ENCODE data around the gene RASL10B. TPM values are rescaled to one million over a fixed set of nuclear protein-coding genes. Genes with fewer than 3 reads are reported as not detected.

The RASL10B gene
- total RNA-seq, 1 donor from 2014 or later = 4.8 TPM

- H3K4me1 Mint-ChIP-seq = peaks cover 5% of the 10 kb centered on the region
- H3K36me3 Mint-ChIP-seq = no peaks in the 10 kb centered on the region
- Histone ChIP-seq H3K9ac (no peak overlapping the region), H3K4me2 (no peak overlapping the region), H3K27me3 (no peaks in the 10 kb centered on the region), H3K4me3 (no peak overlapping the region), H3F3A (ENCODE audit: low read depth) (no peaks in the 10 kb centered on the region), H2AFZ (replicated peaks) (no peak overlapping the region), H3K79me2 (ENCODE audit: low read depth) (no peaks in the 10 kb centered on the region), H3K4me1 (no peaks in the 10 kb centered on the region), H4K20me1 (ENCODE audit: low read depth) (no peaks in the 10 kb centered on the region), H3K27ac (no peak overlapping the region), H3K36me3 (no peaks in the 10 kb centered on the region), H3K9me3 (ENCODE audit: low read depth) (no peaks in the 10 kb centered on the region)
- H3K4me3 Mint-ChIP-seq = no peak overlapping the region
- no peak for DNase-seq (ENCODE audit: low spot score)
- H3K27me3 Mint-ChIP-seq (ENCODE audit: insufficient read depth, low read depth) = peaks cover 5% of the 10 kb centered on the region
- no peak overlapping the region for H3K27ac Mint-ChIP-seq
- no peaks in the 10 kb centered on the region for H3K9me3 Mint-ChIP-seq
- TF ChIP-seq EZH2 (IDR thresholded peaks at IDR 0.05) = no peak
- no peak for TF ChIP-seq EZH2phosphoT487 (IDR thresholded peaks at IDR 0.05)
- no peak for TF ChIP-seq CTCF (IDR thresholded peaks at IDR 0.05)
Observed at GRCh38 chr17:35780950-35781349, 49.5 kb downstream of the RASL10B start.

GRCh38 chr17:35784895-35785294, 53.5 kb downstream of the RASL10B start:
- H4K20me1 ChIP-seq (ENCODE audit: low read depth) = no peaks in the 10 kb centered on the region
- no peaks in the 10 kb centered on the region for H3K9me3 ChIP-seq (ENCODE audit: low read depth)
- DNase-seq (ENCODE audit: low spot score) = no peak
- no peak for TF ChIP-seq CTCF (IDR thresholded peaks at IDR 0.05)
- TF ChIP-seq EZH2 (IDR thresholded peaks at IDR 0.05) = no peak
- TF ChIP-seq EZH2phosphoT487 (IDR thresholded peaks at IDR 0.05) = no peak
- Mint-ChIP-seq H3K27ac (no peak overlapping the region), H3K36me3 (no peaks in the 10 kb centered on the region), H3K4me1 (peaks cover 8% of the 10 kb centered on the region), H3K9me3 (no peaks in the 10 kb centered on the region), H3K27me3 (ENCODE audit: insufficient read depth, low read depth) (peaks cover 7% of the 10 kb centered on the region), H3K4me3 (no peak overlapping the region)
- no peaks in the 10 kb centered on the region for H3K36me3 ChIP-seq
- no peak overlapping the region for H3K9ac ChIP-seq
- no peak overlapping the region for H2AFZ ChIP-seq (replicated peaks)
- no peaks in the 10 kb centered on the region for H3K79me2 ChIP-seq (ENCODE audit: low read depth)
- H3K4me1 ChIP-seq = no peaks in the 10 kb centered on the region
- H3K4me2 ChIP-seq = no peak overlapping the region
- H3K27ac ChIP-seq = no peak overlapping the region
- no peaks in the 10 kb centered on the region for H3F3A ChIP-seq (ENCODE audit: low read depth)
- peaks cover 21% of the 10 kb centered on the region for H3K27me3 ChIP-seq
- no peak overlapping the region for H3K4me3 ChIP-seq

- peaks cover 32% of the 10 kb centered on the region for H3K27me3 ChIP-seq
- no peaks in the 10 kb centered on the region for H3K9me3 Mint-ChIP-seq
- H3K4me3 Mint-ChIP-seq = no peak overlapping the region
- no peak for DNase-seq (ENCODE audit: low spot score)
- H2AFZ ChIP-seq (replicated peaks) = no peak overlapping the region
- peaks cover 9% of the 10 kb centered on the region for H3K4me1 Mint-ChIP-seq
- H3K27ac ChIP-seq = no peak overlapping the region
- H3K9ac ChIP-seq = no peak overlapping the region
- no peaks in the 10 kb centered on the region for H4K20me1 ChIP-seq (ENCODE audit: low read depth)
- TF ChIP-seq EZH2 (IDR thresholded peaks at IDR 0.05) = no peak
- TF ChIP-seq CTCF (IDR thresholded peaks at IDR 0.05) = no peak
- no peak for TF ChIP-seq EZH2phosphoT487 (IDR thresholded peaks at IDR 0.05)
- no peaks in the 10 kb centered on the region for H3K36me3 Mint-ChIP-seq
- peaks cover 7% of the 10 kb centered on the region for H3K27me3 Mint-ChIP-seq (ENCODE audit: insufficient read depth, low read depth)
- H3K27ac Mint-ChIP-seq = no peak overlapping the region
- no peaks in the 10 kb centered on the region for H3K9me3 ChIP-seq (ENCODE audit: low read depth)
- no peak overlapping the region for H3K4me2 ChIP-seq
- no peak overlapping the region for H3K4me3 ChIP-seq
- H3K4me1 ChIP-seq = no peaks in the 10 kb centered on the region
- H3K79me2 ChIP-seq (ENCODE audit: low read depth) = no peaks in the 10 kb centered on the region
- H3K36me3 ChIP-seq = no peaks in the 10 kb centered on the region
- H3F3A ChIP-seq (ENCODE audit: low read depth) = no peaks in the 10 kb centered on the region
Observed at GRCh38 chr17:35786941-35787432, 55.5 kb downstream of the RASL10B start.

Measured in neural progenitor cell (in vitro differentiated cells).